ENCODE data around the gene ZNF558.

DNA sequence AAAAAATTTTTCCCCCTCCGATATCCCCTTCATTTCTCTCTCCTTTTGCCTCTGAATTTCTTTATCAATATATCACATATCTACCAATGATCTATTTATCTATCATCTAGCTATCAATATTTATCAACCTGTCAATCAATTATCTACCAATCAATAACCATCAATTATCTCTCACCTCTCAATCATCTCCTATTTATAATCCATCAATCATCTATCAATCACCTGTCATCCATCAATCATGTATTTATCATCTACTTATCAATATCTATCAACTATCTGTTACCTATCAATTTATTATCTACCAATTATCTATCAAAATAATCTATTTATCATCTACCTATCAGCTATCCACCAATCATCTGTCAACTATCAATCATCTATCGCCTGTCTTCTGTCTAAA lies 17.1 kb upstream of the ZNF558 start:
- no peak for TF ChIP-seq CTCF (IDR thresholded peaks at IDR 0.05)
- TF ChIP-seq POLR2A (IDR thresholded peaks at IDR 0.05): no peak

Data from uterus (tissue), 2 donors.